HG03095 (cell line): Measurements from ENCODE around the gene FAM24B.
"Not testable (repeated sequence)": the region's sequence is repeated elsewhere in the genome, so short reads cannot be mapped to it uniquely, and the experiment has no call there.

ENCODE experiments used
- ATAC-seq: cut with Tn5 transposase; IDR thresholded peaks from one replicate; pipeline ENCODE4 v1.9.1; 2021; ENCODE audit warnings: moderate library complexity; ENCODE audit not compliant: unreplicated experiment

The FAM24B gene

GRCh38 chr10:122859527-122859926, 19.9 kb downstream of the FAM24B start:
- no peak for ATAC-seq

GRCh38 chr10:122858042-122858441, 21.3 kb downstream of the FAM24B start:
- not testable (repeated sequence) for ATAC-seq

- ATAC-seq = no peak
Observed at GRCh38 chr10:122856902-122857301, 22.5 kb downstream of the FAM24B start.

GRCh38 chr10:122855745-122856144, 23.6 kb downstream of the FAM24B start:
- ATAC-seq = no peak

GRCh38 chr10:122854648-122855047, 24.7 kb downstream of the FAM24B start:
- no peak for ATAC-seq

GRCh38 chr10:122853665-122854313, 25.6 kb downstream of the FAM24B start:
- ATAC-seq = no peak

GRCh38 chr10:122852261-122852660, 27.1 kb downstream of the FAM24B start:
- no peak for ATAC-seq

GRCh38 chr10:122850705-122851640, 28.4 kb downstream of the FAM24B start:
- ATAC-seq = no peak

- no peak for ATAC-seq
Observed at GRCh38 chr10:122849900-122850605, 29.3 kb downstream of the FAM24B start.

GRCh38 chr10:122849090-122849489, 30.3 kb downstream of the FAM24B start:
- no peak for ATAC-seq

- ATAC-seq = no peak
Observed at GRCh38 chr10:122847782-122848604, 31.4 kb downstream of the FAM24B start.

GRCh38 chr10:122845783-122846332, 33.5 kb downstream of the FAM24B start, which contains the start of gene CUZD1:
TSS of gene CUZD1 (minus strand) at chr10:122845857. CDS start at chr10:122845843, 14 bp downstream.
- ATAC-seq = no peak

GRCh38 chr10:122844146-122844545, 35.2 kb downstream of the FAM24B start:
- no peak for ATAC-seq

GRCh38 chr10:122841569-122841968, 37.8 kb downstream of the FAM24B start:
- no peak for ATAC-seq

- no peak for ATAC-seq
Observed at GRCh38 chr10:122839505-122839904, 39.9 kb downstream of the FAM24B start.

- ATAC-seq = no peak
Observed at GRCh38 chr10:122838880-122839279, 40.5 kb downstream of the FAM24B start.

- no peak for ATAC-seq
Observed at GRCh38 chr10:122835908-122836307, 43.5 kb downstream of the FAM24B start.

GRCh38 chr10:122830965-122831353, 48.4 kb downstream of the FAM24B start:
- ATAC-seq = no peak

- no peak for ATAC-seq
Observed at GRCh38 chr10:122830273-122830964, 49.0 kb downstream of the FAM24B start.

GRCh38 chr10:122829454-122829853, 49.9 kb downstream of the FAM24B start:
- ATAC-seq = no peak
